Mucosa of stomach (tissue), 1 donor: ENCODE results near the gene MINK1.
"Not testable (repeated sequence)": the region's sequence is repeated elsewhere in the genome, so short reads cannot be mapped to it uniquely, and the experiment has no call there.

Experiments
- H3K27me3 ChIP-seq: one replicate; pipeline ENCODE4 v1.7.0; 2013; ENCODE audit warnings: mild to moderate bottlenecking, low read length; ENCODE audit not compliant: control insufficient read depth, insufficient read depth
- H3K36me3 ChIP-seq: one replicate; pipeline ENCODE4 v1.7.0; 2013; ENCODE audit warnings: low read length; ENCODE audit not compliant: control insufficient read depth, insufficient read depth
- H3K4me1 ChIP-seq: one replicate; pipeline ENCODE4 v1.7.0; 2013; ENCODE audit warnings: mild to moderate bottlenecking, low read length; ENCODE audit not compliant: control insufficient read depth, insufficient read depth
- H3K4me3 ChIP-seq: one replicate; pipeline ENCODE4 v1.7.0; 2013; ENCODE audit warnings: low read length
- H3K9ac ChIP-seq: one replicate; pipeline ENCODE4 v1.7.0; 2013; ENCODE audit warnings: mild to moderate bottlenecking, low read length, moderate library complexity
- H3K9me3 ChIP-seq: one replicate; pipeline ENCODE4 v1.7.0; 2013; ENCODE audit warnings: mild to moderate bottlenecking, low read length, moderate library complexity; ENCODE audit not compliant: control insufficient read depth
- donor health status: Pancreatic carcinoma.

Gene MINK1

DNA sequence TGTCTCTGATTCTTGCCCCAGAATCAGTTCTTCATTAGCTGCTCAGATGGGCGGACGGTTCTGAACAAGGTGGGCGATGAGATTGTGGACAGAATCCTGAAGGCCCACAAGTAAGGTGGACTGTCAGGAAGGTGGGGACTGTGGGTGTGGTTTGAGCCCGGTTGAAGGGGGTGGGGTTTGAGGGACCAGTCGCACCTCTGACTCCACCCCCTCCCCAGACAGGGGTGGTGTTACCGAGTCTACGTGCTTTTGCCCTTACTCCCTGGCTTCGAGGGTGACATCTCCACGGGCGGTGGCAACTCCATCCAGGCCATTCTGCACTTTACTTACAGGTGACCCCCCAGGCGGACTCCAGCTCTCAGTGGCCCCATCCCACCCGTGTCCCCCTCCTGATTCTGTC, 14.9 kb upstream of the MINK1 start:
- no peaks in the 10 kb centered on the region for H3K9me3 ChIP-seq
- no peaks in the 10 kb centered on the region for H3K27me3 ChIP-seq
- no peak overlapping the region for H3K4me3 ChIP-seq
- H3K4me1 ChIP-seq, result peaks cover 5% of the 10 kb centered on the region
- H3K36me3 ChIP-seq, result no peaks in the 10 kb centered on the region
- no peak overlapping the region for H3K9ac ChIP-seq

DNA sequence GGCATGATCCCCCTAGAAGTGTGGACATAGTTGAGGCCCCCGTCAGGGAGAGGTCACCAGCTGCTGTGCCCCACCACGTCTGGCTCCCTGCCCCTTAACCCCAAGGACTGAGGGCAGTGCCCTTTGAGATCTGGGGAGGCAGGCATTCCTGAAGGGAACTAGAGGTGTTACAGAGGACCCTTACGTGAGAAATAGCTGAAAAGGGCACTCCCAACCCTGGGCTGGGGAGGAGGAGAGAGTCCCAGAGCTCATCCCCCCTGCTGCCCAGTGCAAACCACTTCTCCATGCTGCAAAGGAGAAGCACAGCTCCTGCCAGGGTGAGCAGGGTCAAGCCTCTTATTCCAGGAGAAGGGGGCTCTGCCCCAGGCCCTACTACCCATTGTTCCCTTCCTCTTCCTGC, 10.3 kb upstream of the MINK1 start:
- H3K36me3 ChIP-seq, result no peaks in the 10 kb centered on the region
- no peaks in the 10 kb centered on the region for H3K27me3 ChIP-seq
- H3K4me1 ChIP-seq, result peaks cover 9% of the 10 kb centered on the region
- no peak overlapping the region for H3K9ac ChIP-seq
- H3K9me3 ChIP-seq, result no peaks in the 10 kb centered on the region
- H3K4me3 ChIP-seq, result no peak overlapping the region

DNA sequence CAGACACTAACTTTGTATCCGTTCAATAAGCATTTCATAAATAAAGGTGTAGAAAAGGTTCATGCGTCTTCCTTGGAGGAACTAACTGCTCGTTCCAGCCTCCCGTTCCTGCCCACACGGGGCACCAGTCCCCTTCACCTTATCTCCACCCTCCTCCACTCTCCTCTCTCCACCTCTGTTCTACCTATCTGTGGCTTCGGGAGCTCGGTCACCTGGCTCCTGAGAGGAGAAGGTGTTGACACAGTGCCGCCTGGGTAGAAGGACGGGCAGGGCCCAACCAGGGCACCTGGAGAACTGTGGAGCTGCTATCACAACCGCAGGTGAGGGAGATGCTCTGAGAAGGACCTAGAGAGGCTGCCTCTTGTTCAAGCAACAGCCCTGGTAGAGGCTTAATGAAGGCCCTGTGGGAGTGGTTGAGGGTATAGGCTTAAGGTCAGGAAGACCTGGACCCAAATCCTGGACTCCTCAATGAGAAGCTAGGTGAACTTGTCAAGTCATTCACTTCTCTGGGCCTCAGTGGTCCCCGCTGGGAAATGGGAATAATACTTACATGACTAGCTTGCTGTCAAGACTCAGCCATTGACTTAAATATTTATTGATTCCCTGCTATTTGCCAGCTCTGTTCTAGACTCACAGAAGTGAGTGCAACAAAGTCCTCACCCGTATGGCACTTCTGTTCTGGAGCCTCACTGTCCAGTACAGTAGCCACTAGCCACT, 9.6 kb upstream of the MINK1 start:
- no peaks in the 10 kb centered on the region for H3K36me3 ChIP-seq
- no peak overlapping the region for H3K4me3 ChIP-seq
- no peaks in the 10 kb centered on the region for H3K27me3 ChIP-seq
- H3K9ac ChIP-seq, result no peak overlapping the region
- no peaks in the 10 kb centered on the region for H3K9me3 ChIP-seq
- peaks cover 9% of the 10 kb centered on the region for H3K4me1 ChIP-seq

DNA sequence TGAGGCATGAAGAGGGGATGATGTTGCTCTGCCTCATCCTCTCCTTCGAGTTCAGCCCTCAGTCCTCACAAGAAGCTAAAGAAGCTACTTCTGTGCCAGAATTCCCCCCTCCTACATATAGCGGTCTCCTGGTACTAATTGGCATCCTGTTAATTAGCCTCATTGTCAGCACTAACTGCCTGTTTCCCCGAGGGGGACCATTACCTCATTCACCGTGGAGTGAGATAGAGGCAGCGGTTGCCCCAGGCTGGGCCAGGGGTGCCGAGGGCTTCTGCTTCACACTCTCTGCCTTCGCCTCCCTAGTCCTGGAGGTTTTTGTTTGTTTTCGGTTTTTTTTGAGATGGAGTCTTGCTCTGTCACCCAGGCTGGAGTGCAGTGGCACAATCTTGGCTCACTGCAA, 5.7 kb upstream of the MINK1 start:
- Histone ChIP-seq H3K9me3 (no peaks in the 10 kb centered on the region), H3K4me1 (peaks cover 9% of the 10 kb centered on the region), H3K9ac (no peak overlapping the region), H3K27me3 (no peaks in the 10 kb centered on the region), H3K4me3 (no peak overlapping the region), H3K36me3 (no peaks in the 10 kb centered on the region)

DNA sequence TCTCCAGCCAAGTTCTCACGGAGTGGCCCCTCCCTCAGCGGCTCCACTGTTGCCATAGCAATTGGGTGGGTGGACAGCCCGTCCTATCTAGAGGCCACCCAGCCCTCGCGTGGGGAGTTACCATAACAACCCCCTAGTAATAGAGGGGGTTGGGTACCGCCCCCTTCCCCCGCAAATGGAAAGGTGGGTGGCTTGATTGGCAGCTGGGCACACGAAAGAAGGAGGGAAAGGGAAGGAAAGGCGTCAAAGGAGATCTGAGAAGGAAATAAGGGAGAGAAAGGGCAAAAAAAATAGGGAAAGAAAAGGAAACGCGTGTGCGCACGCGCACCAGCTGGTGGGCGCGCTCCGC, 337 bp upstream of the MINK1 start:
- not testable (repeated sequence) for H3K27me3 ChIP-seq, H3K36me3 ChIP-seq, H3K9me3 ChIP-seq
- peaks cover 23% of the 10 kb centered on the region for H3K4me1 ChIP-seq
- peak overlapping the region; percentile 14 for H3K4me3 ChIP-seq
- H3K9ac ChIP-seq, result peak overlapping the region; percentile 77

DNA sequence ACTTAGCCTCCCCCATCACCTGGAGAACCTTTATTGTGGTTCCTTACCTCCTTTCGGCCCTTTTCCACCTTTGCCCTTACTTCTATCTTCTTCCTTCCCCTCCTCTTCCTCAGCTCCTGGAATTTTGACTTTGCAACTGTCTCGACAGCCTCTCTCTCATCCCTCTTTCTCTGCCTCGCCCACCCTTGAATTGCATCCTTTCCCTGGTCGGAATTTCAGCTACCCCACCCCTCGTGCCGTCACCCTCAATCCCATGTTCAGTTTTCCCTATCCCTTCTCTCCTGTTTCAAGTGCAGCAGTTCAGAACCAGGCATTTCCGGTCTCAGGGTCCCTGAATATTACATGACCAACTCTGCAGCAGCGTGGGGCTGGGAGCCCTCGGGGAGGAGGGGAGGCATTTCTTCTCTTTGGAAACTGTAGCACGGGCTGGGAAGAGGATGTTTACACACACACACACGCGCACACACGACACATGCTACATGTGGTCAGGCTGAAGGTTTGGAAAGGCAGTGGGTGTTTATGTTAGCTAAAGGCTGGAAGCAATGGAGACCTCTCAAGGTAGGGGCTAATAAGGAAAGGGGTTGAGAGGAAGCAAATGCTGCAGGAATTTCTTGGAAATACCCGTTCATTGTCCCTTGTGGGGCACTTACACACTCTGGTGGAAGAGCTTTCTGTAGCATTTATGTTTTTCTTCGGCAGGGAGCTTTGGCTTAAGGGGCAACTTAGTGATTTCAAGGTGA, 971 bp downstream of the MINK1 start:
- Histone ChIP-seq H3K9ac (peak overlapping the region; percentile 77), H3K27me3 (no peaks in the 10 kb centered on the region), H3K4me1 (peaks cover 23% of the 10 kb centered on the region), H3K36me3 (no peaks in the 10 kb centered on the region), H3K4me3 (peak overlapping the region; percentile 14), H3K9me3 (no peaks in the 10 kb centered on the region)

DNA sequence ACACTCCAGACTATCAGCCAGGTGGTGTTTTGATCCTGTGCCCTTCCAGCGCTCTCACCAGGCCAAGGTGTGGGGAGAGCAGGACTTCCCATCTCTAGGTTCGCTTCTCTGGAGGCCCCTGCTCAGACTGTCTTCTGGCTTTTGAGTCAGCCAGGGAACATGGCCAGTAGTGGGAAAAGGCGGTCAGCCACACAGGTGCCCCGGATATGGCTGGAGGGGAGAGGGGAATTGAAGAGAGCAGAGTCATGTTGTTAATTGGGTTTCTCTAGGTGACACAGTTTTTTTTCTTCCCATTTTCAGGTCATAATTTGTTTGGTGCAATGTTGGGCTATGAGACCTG, 1.5 kb downstream of the MINK1 start:
- peak overlapping the region; percentile 77 for H3K9ac ChIP-seq
- peak overlapping the region; percentile 14 for H3K4me3 ChIP-seq
- H3K27me3 ChIP-seq, result no peaks in the 10 kb centered on the region
- no peaks in the 10 kb centered on the region for H3K36me3 ChIP-seq
- H3K9me3 ChIP-seq, result no peaks in the 10 kb centered on the region
- peaks cover 23% of the 10 kb centered on the region for H3K4me1 ChIP-seq

DNA sequence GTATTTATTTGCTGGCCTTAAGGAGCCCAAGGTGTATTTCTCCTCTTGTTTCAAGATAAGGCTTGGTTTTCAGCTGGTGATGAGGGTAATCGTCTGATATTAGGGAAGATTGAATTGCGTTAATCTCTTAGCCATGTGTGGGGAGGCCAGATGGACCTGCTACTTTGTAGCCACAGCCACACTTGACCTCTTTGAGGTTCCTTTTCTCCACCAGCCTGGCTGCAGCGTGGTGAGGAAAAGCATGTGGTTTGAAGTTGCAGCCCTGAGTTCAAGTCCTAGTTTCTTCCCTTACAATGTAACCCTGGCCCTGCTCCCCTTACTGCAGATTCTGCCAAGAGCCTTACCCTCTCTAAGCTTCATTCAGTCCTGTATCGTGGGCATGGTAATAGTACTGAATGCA, 3.1 kb downstream of the MINK1 start:
- Histone ChIP-seq H3K36me3 (no peaks in the 10 kb centered on the region), H3K27me3 (no peaks in the 10 kb centered on the region), H3K4me3 (no peak overlapping the region), H3K4me1 (peaks cover 32% of the 10 kb centered on the region), H3K9me3 (no peaks in the 10 kb centered on the region), H3K9ac (peak overlapping the region; percentile 24)

DNA sequence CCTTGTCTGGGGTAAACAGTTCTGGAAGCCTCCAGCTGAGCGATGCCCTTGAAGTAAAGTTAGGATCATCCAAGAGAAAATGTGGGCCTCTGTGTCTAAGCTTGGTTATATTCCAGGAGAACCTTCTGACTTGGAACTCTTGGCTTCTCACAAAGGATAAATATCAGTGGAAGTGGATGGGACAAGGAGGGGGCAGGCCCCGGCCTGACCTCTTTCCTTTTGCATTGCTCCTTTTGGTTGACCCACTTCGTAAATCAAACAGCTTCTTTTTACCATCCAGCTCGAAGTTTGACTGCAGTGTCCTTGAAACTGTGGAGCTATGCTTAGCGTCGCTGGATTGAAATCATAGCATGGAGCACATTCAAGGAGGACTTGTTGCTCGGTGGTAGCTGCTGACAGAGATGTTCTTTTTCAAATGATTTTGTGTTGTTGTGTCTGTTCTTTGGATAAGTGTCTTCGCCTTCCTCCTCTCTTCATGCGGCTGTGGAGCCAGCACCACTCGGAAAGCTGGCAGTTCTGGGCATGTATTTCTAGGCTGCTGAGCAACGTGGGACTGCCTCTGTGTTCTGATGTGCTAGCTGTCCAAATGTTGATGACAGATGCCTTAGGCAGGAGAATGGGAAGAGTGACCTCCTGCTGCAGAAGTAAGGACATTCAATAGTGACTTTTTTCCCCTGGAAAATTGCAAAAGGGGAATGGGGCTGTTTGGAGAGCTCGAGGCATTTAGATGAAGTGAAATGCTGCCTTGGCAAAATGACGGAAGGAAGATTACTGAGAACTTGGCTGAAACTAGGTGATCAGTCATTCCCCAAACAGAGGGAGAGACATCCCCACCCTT, 4.5 kb downstream of the MINK1 start:
- Histone ChIP-seq H3K27me3 (no peaks in the 10 kb centered on the region), H3K4me1 (peaks cover 32% of the 10 kb centered on the region), H3K9ac (no peak overlapping the region), H3K4me3 (no peak overlapping the region), H3K36me3 (no peaks in the 10 kb centered on the region), H3K9me3 (no peaks in the 10 kb centered on the region)

DNA sequence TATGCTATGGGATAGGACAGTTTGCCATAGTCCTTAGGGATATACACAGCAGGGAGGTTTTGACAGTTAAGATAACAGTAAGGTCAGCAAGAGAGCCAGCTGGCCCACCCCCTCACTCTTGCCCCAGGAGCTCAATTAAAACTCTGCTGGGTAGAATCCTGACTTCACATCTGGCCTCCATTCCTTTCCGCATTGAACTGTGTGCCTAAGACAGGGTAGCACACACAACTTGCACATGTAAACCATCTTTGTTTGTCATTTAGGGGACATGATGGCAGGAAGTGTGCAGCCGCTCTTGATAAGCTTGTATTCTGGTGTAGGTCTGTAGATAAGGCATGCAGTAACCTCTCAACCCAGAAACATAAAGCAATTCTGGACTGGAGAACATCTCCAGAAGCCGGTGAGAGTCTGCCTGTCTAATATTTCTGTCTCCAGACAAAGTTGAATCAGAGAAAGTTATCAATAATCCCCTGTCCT, 5.2 kb downstream of the MINK1 start:
- Histone ChIP-seq H3K9me3 (no peaks in the 10 kb centered on the region), H3K36me3 (no peaks in the 10 kb centered on the region), H3K4me3 (no peak overlapping the region), H3K27me3 (no peaks in the 10 kb centered on the region), H3K4me1 (peaks cover 32% of the 10 kb centered on the region), H3K9ac (no peak overlapping the region)

DNA sequence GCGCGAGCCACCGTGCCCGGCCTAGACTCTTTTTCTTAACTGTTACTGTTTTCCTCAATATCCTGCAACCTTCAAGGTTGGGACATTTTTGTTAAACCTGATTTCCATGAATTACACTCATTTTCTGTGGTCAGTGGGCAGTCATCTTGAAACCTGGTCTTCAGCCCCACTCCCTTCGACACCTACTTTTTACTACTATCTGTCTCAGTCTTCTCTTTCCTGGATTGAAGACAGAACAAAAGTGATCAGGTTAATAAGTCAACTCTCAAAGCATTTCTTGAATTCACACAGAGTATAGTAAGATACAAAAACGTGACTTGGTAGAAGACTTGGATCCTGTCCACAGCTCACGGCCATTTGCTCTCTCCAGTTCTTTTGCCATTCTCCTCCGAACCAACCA, 6.1 kb downstream of the MINK1 start:
- Histone ChIP-seq H3K27me3 (no peaks in the 10 kb centered on the region), H3K9ac (no peak overlapping the region), H3K9me3 (no peaks in the 10 kb centered on the region), H3K4me1 (peaks cover 32% of the 10 kb centered on the region), H3K4me3 (no peak overlapping the region), H3K36me3 (no peaks in the 10 kb centered on the region)
